HEK293 (cell line): ENCODE measurements around the gene MICU1.

Experiments used
- CTCF ChIA-PET: fragments of 350-600 bp; formaldehyde crosslinking; extraction: SDS; loops from one replicate; lab custom pipeline; 2021; ENCODE audit warnings: antibody characterized with exemption; lab: Yijun Ruan, JAX
- POLR2A ChIA-PET: fragments of 300-600 bp; formaldehyde crosslinking; extraction: SDS; loops from one replicate; lab custom pipeline; 2020; ENCODE audit warnings: antibody characterized with exemption, inconsistent platforms; lab: Yijun Ruan, JAX
- H3K27ac ChIP-seq: fragments of 200-500 bp; sonication (Bioruptor generic); 2 replicates; pipeline ENCODE4 v1.5.1; 2014; ENCODE audit warnings: low read depth, low read length, control low read depth, inconsistent platforms; ENCODE audit errors: extremely low read depth
- H3K36me3 ChIP-seq, 2 experiments: fragments of 200-500 bp in 1 of 2; sonication (Bioruptor generic) in 1 of 2; 1 replicate in 1 of 2; 2 replicates in 1 of 2; pipeline ENCODE4 v1.5.1; 2014 to 2017; ENCODE audit warnings: inconsistent platforms in 2 of 2, low read length in 2 of 2; ENCODE audit not compliant: control insufficient read depth in 2 of 2, insufficient read depth in 1 of 2
- H3K4me1 ChIP-seq: fragments of 200-500 bp; sonication (Bioruptor generic); 2 replicates; pipeline ENCODE4 v1.5.1; 2014; ENCODE audit warnings: mild to moderate bottlenecking, low read length, inconsistent platforms; ENCODE audit not compliant: control insufficient read depth, insufficient read depth
- H3K4me3 ChIP-seq: 2 replicates; pipeline ENCODE4 v1.5.1; 2011; ENCODE audit warnings: low read depth, mild to moderate bottlenecking, control low read depth, low read length, moderate library complexity
- H3K9me3 ChIP-seq: fragments of 200-500 bp; sonication (Bioruptor generic); 2 replicates; pipeline ENCODE4 v1.5.1; 2014; ENCODE audit warnings: low read depth, low read length, inconsistent platforms; ENCODE audit not compliant: control insufficient read depth, insufficient read depth
- BCL6B ChIP-seq: fragments of 450-650 bp; formaldehyde crosslinking; IDR thresholded peaks from 2 replicates; pipeline ENCODE4 v1.5.1; 2017; ENCODE audit warnings: missing biosample characterization, missing genetic modification characterization
- GLIS2 ChIP-seq: fragments of 450-650 bp; formaldehyde crosslinking; IDR thresholded peaks from 2 replicates; pipeline ENCODE4 v1.5.1; 2016; ENCODE audit warnings: missing biosample characterization, missing genetic modification characterization
- HOXC10 ChIP-seq: sonication (generic); formaldehyde crosslinking; IDR thresholded peaks from 2 replicates; pipeline ENCODE4 v1.8.1; 2023; ENCODE audit warnings: mild to moderate bottlenecking, missing genetic modification reagents
- MYNN ChIP-seq: fragments of 450-650 bp; formaldehyde crosslinking; IDR thresholded peaks from 2 replicates; pipeline ENCODE4 v1.5.1; 2016; ENCODE audit warnings: missing biosample characterization, missing genetic modification characterization, borderline replicate concordance
- OSR2 ChIP-seq: fragments of 450-650 bp; formaldehyde crosslinking; IDR thresholded peaks from 2 replicates; pipeline ENCODE4 v1.5.1; 2016; ENCODE audit warnings: missing biosample characterization, missing genetic modification characterization
- OVOL3 ChIP-seq: fragments of 450-650 bp; formaldehyde crosslinking; IDR thresholded peaks from 2 replicates; pipeline ENCODE4 v1.5.1; 2016; ENCODE audit warnings: missing biosample characterization, missing genetic modification characterization
- ZFP3 ChIP-seq: fragments of 450-650 bp; formaldehyde crosslinking; IDR thresholded peaks from 2 replicates; pipeline ENCODE4 v1.5.1; 2016; ENCODE audit warnings: low read depth, missing biosample characterization, missing genetic modification characterization
- ZIC2 ChIP-seq: fragments of 450-650 bp; formaldehyde crosslinking; IDR thresholded peaks from 2 replicates; pipeline ENCODE4 v1.5.1; 2016; ENCODE audit warnings: missing biosample characterization, missing genetic modification characterization
- ZNF157 ChIP-seq: fragments of 450-650 bp; formaldehyde crosslinking; IDR thresholded peaks from 2 replicates; pipeline ENCODE4 v1.5.1; 2016; ENCODE audit warnings: missing biosample characterization, missing genetic modification characterization
- ZNF18 ChIP-seq: fragments of 450-650 bp; formaldehyde crosslinking; IDR thresholded peaks from 2 replicates; pipeline ENCODE4 v1.5.1; 2016; ENCODE audit warnings: missing biosample characterization, missing genetic modification characterization
- ZNF184 ChIP-seq: fragments of 450-650 bp; IDR thresholded peaks from 2 replicates; pipeline ENCODE4 v1.5.1; 2018; ENCODE audit warnings: missing biosample characterization, mild to moderate bottlenecking, missing genetic modification characterization
- ZNF274 ChIP-seq, 2 experiments: fragments of 200-500 bp in 1 of 2; fragments of 450-650 bp in 1 of 2; sonication (Bioruptor generic) in 1 of 2; formaldehyde crosslinking in 1 of 2; IDR thresholded peaks; 2 replicates each; pipeline versions ENCODE4 v1.5.1 to v1.6.1; 2014 to 2016; ENCODE audit warnings: borderline replicate concordance in 1 of 2, inconsistent platforms in 1 of 2, low read length in 1 of 2, missing biosample characterization in 1 of 2, missing genetic modification characterization in 1 of 2
- ZNF324 ChIP-seq: fragments of 450-650 bp; formaldehyde crosslinking; IDR thresholded peaks from 2 replicates; pipeline ENCODE4 v1.5.1; 2016; ENCODE audit warnings: missing biosample characterization, missing genetic modification characterization
- ZNF354C ChIP-seq: fragments of 450-650 bp; formaldehyde crosslinking; IDR thresholded peaks from 2 replicates; pipeline ENCODE4 v1.5.1; 2016; ENCODE audit warnings: missing biosample characterization, missing genetic modification characterization, low read depth, borderline replicate concordance
- ZNF560 ChIP-seq: fragments of 450-650 bp; formaldehyde crosslinking; IDR thresholded peaks from 2 replicates; pipeline ENCODE4 v1.5.1; 2017; ENCODE audit warnings: missing biosample characterization, missing genetic modification characterization, borderline replicate concordance
- ZNF600 ChIP-seq: fragments of 450-650 bp; formaldehyde crosslinking; IDR thresholded peaks from 2 replicates; pipeline ENCODE4 v1.5.1; 2016; ENCODE audit warnings: missing biosample characterization, missing genetic modification characterization
- ZSCAN16 ChIP-seq: fragments of 450-650 bp; formaldehyde crosslinking; IDR thresholded peaks from 2 replicates; pipeline ENCODE4 v1.5.1; 2016; ENCODE audit warnings: missing biosample characterization, missing genetic modification characterization
- ZSCAN4 ChIP-seq: fragments of 450-650 bp; formaldehyde crosslinking; IDR thresholded peaks from 2 replicates; pipeline ENCODE4 v1.5.1; 2017; ENCODE audit warnings: missing biosample characterization, missing genetic modification characterization
- TF ChIP-seq, protein P1 (sequence below): fragments of 450-650 bp; formaldehyde crosslinking; IDR thresholded peaks from 2 replicates; pipeline ENCODE4 v1.5.1; 2017; ENCODE audit warnings: missing biosample characterization, mild to moderate bottlenecking, missing genetic modification characterization, moderate library complexity
- TF ChIP-seq, protein P2 (sequence below): fragments of 450-650 bp; formaldehyde crosslinking; IDR thresholded peaks from 2 replicates; pipeline ENCODE4 v1.5.1; 2016; ENCODE audit warnings: missing biosample characterization, missing genetic modification characterization

Gene MICU1

GRCh38 chr10:72484521-72484920, 141.4 kb downstream of the MICU1 start:
- Histone ChIP-seq H3K9me3 (no peaks in the 10 kb centered on the region), H3K4me3 (no peak overlapping the region), H3K4me1 (no peaks in the 10 kb centered on the region), H3K27ac (no peak overlapping the region), H3K36me3 (no peaks in the 10 kb centered on the region)
- POLR2A ChIA-PET, result no interaction called here
- CTCF ChIA-PET, result interaction anchor here (0.6 kb wide), 1 partner anchor 92 kb away, joined by 3 read pairs; no protein-coding TSS in a partner anchor
- TF ChIP-seq ZNF274 (IDR thresholded peaks at IDR 0.05; ENCODE audit: low read length), result no peak
- no peak for TF ChIP-seq ZNF274 (tag by site-specific recombination; IDR thresholded peaks at IDR 0.05; ENCODE audit: borderline replicate concordance)
- TF ChIP-seq BCL6B (tag by site-specific recombination), result peak; percentile 64; the same call in 1 of the 2 replicates

- POLR2A ChIA-PET, result no interaction called here
- TF ChIP-seq HOXC10 (no peak), ZNF157 (tag by site-specific recombination) (no peak), ZNF324 (tag by site-specific recombination) (no peak), OVOL3 (tag by site-specific recombination) (no peak), GLIS2 (tag by site-specific recombination) (no peak), ZSCAN16 (no peak), ZIC2 (tag by site-specific recombination) (peak; percentile 86)
- TF ChIP-seq, all 188 proteins: peak for 1
- CTCF ChIA-PET, result no interaction called here
- Histone ChIP-seq H3K9me3 (no peaks in the 10 kb centered on the region), H3K27ac (no peak overlapping the region), H3K36me3 (no peaks in the 10 kb centered on the region), H3K4me3 (no peak overlapping the region), H3K4me1 (no peaks in the 10 kb centered on the region)
These were observed 142.4 kb downstream of the MICU1 start for GRCh38 chr10:72483471-72483870.

GRCh38 chr10:72480861-72481260, 145.0 kb downstream of the MICU1 start:
- ChIA-PET POLR2A (no interaction called here), CTCF (no interaction called here)
- Histone ChIP-seq H3K4me3 (no peak overlapping the region), H3K27ac (no peak overlapping the region), H3K4me1 (no peaks in the 10 kb centered on the region), H3K36me3 (peaks cover 0 to 6% of the 10 kb centered on the region in 2 experiments; a peak in 1 of 3 replicates), H3K9me3 (no peaks in the 10 kb centered on the region)
- TF ChIP-seq, protein P1, sequence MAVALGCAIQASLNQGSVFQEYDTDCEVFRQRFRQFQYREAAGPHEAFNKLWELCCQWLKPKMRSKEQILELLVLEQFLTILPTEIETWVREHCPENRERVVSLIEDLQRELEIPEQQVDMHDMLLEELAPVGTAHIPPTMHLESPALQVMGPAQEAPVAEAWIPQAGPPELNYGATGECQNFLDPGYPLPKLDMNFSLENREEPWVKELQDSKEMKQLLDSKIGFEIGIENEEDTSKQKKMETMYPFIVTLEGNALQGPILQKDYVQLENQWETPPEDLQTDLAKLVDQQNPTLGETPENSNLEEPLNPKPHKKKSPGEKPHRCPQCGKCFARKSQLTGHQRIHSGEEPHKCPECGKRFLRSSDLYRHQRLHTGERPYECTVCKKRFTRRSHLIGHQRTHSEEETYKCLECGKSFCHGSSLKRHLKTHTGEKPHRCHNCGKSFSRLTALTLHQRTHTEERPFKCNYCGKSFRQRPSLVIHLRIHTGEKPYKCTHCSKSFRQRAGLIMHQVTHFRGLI (tag by site-specific recombination), result no peak
- TF ChIP-seq OSR2, result no peak
- no peak for TF ChIP-seq ZFP3 (tag by site-specific recombination)
- no peak for TF ChIP-seq MYNN (tag by site-specific recombination)
- TF ChIP-seq, protein P2, sequence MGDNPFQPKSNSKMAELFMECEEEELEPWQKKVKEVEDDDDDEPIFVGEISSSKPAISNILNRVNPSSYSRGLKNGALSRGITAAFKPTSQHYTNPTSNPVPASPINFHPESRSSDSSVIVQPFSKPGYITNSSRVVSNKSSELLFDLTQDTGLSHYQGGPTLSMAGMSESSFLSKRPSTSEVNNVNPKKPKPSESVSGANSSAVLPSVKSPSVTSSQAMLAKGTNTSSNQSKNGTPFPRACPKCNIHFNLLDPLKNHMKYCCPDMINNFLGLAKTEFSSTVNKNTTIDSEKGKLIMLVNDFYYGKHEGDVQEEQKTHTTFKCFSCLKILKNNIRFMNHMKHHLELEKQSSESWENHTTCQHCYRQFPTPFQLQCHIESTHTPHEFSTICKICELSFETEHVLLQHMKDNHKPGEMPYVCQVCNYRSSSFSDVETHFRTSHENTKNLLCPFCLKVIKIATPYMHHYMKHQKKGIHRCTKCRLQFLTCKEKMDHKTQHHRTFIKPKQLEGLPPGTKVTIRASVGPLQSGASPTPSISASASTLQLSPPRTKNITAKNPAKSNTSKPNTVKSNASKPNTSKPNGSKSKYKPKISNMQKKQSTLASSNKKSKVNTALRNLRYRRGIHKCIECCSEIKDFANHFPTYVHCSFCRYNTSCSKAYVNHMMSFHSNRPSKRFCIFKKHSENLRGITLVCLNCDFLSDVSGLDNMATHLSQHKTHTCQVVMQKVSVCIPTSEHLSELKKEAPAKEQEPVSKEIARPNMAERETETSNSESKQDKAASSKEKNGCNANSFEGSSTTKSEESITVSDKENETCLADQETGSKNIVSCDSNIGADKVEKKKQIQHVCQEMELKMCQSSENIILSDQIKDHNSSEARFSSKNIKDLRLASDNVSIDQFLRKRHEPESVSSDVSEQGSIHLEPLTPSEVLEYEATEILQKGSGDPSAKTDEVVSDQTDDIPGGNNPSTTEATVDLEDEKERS (tag by site-specific recombination), result no peak
- TF ChIP-seq ZNF354C (tag by site-specific recombination), result no peak
- no peak for TF ChIP-seq ZSCAN4
- TF ChIP-seq ZNF560 (tag by site-specific recombination), result no peak
- TF ChIP-seq ZNF18, result no peak
- no peak for TF ChIP-seq BCL6B (tag by site-specific recombination)
- no peak for TF ChIP-seq ZNF600 (tag by site-specific recombination)
- TF ChIP-seq ZNF184 (tag by site-specific recombination), result no peak
